NCI-H446 (cell line): Measurements from ENCODE around the gene CADM1.

ENCODE experiments used
- DNase-seq, 2 experiments: peaks; one replicate each; lab custom pipeline; 2025; lab: John Stamatoyannopoulos, UW

Gene CADM1

GRCh38 chr11:115504276-115505158 lies at the start of gene CADM1:
CADM1 (minus strand) TSS chr11:115504415.
- DNase-seq = peak; percentile 95 to 99

GRCh38 chr11:115552773-115553438 lies 48.7 kb upstream of the CADM1 start:
- no peak for DNase-seq

GRCh38 chr11:115552151-115552772 lies 48.0 kb upstream of the CADM1 start:
- DNase-seq = peak; percentile 47 to 84

GRCh38 chr11:115550291-115551059 lies 46.3 kb upstream of the CADM1 start:
- DNase-seq = no peak

GRCh38 chr11:115548878-115549528 lies 44.8 kb upstream of the CADM1 start:
- DNase-seq = no peak

GRCh38 chr11:115545581-115546210 lies 41.5 kb upstream of the CADM1 start:
- no peak for DNase-seq

GRCh38 chr11:115544422-115544948 lies 40.3 kb upstream of the CADM1 start:
- DNase-seq = no peak

- DNase-seq = no peak
Observed at GRCh38 chr11:115541518-115541917, 37.3 kb upstream of the CADM1 start.

- DNase-seq = no peak
Observed at GRCh38 chr11:115539844-115540243, 35.6 kb upstream of the CADM1 start.

GRCh38 chr11:115535781-115536180 lies 31.6 kb upstream of the CADM1 start:
- no peak for DNase-seq

GRCh38 chr11:115530752-115531151 lies 26.5 kb upstream of the CADM1 start:
- DNase-seq = no peak

GRCh38 chr11:115528225-115528624 lies 24.0 kb upstream of the CADM1 start:
- DNase-seq = no peak

- DNase-seq = no peak
Observed at GRCh38 chr11:115527534-115528125, 23.4 kb upstream of the CADM1 start.

- no peak for DNase-seq
Observed at GRCh38 chr11:115525531-115526006, 21.4 kb upstream of the CADM1 start.

GRCh38 chr11:115524572-115524971 lies 20.4 kb upstream of the CADM1 start:
- no peak for DNase-seq

GRCh38 chr11:115523727-115524399 lies 19.6 kb upstream of the CADM1 start:
- no peak for DNase-seq

- no peak for DNase-seq
Observed at GRCh38 chr11:115522302-115522701, 18.1 kb upstream of the CADM1 start.

GRCh38 chr11:115521825-115522224 lies 17.6 kb upstream of the CADM1 start:
- no peak for DNase-seq

- DNase-seq = no peak
Observed at GRCh38 chr11:115518983-115519628, 14.9 kb upstream of the CADM1 start.
